Central memory CD4-positive, alpha-beta T cell (primary cell): ENCODE measurements around the gene EBF3.

ENCODE experiments used
- DNase-seq: peaks from one replicate; pipeline ENCODE4 v3.0.0; 2022
- total RNA-seq, 3 experiments: gene quantifications; one replicate each; lab custom pipeline; 2026; lab: John Stamatoyannopoulos, UW

Gene EBF3
- 0 to 0.39 (median 0) reads per million in 3 experiments for total RNA-seq

GRCh38 chr10:129963641-129964501, at the start of gene EBF3:
TSS of gene EBF3 (minus strand) at chr10:129964274. CDS start at chr10:129963768, 506 bp downstream.
- DNase-seq, result peak; percentile 33

- no peak for DNase-seq
Measured at GRCh38 chr10:130013335-130014262, 49.5 kb upstream of the EBF3 start.

GRCh38 chr10:130012129-130012528, 48.1 kb upstream of the EBF3 start:
- DNase-seq, result no peak

- DNase-seq, result no peak
Measured at GRCh38 chr10:130010653-130011052, 46.6 kb upstream of the EBF3 start.

GRCh38 chr10:130009228-130009627, 45.2 kb upstream of the EBF3 start:
- DNase-seq, result no peak

- no peak for DNase-seq
Measured at GRCh38 chr10:130003787-130004613, 39.9 kb upstream of the EBF3 start.

- no peak for DNase-seq
Measured at GRCh38 chr10:130003166-130003565, 39.1 kb upstream of the EBF3 start.

- DNase-seq, result no peak
Measured at GRCh38 chr10:130002606-130003005, 38.5 kb upstream of the EBF3 start.

GRCh38 chr10:130000918-130001317, 36.8 kb upstream of the EBF3 start:
- DNase-seq, result no peak

- no peak for DNase-seq
Measured at GRCh38 chr10:129999140-129999539, 35.1 kb upstream of the EBF3 start.

GRCh38 chr10:129993621-129994020, 29.5 kb upstream of the EBF3 start:
- DNase-seq, result no peak

- no peak for DNase-seq
Measured at GRCh38 chr10:129992356-129992755, 28.3 kb upstream of the EBF3 start.

GRCh38 chr10:129982825-129983224, 18.8 kb upstream of the EBF3 start:
- DNase-seq, result no peak

- DNase-seq, result no peak
Measured at GRCh38 chr10:129978980-129979379, 14.9 kb upstream of the EBF3 start.

- no peak for DNase-seq
Measured at GRCh38 chr10:129978322-129978721, 14.2 kb upstream of the EBF3 start.

GRCh38 chr10:129977794-129978193, 13.7 kb upstream of the EBF3 start:
- no peak for DNase-seq

GRCh38 chr10:129973674-129974059, 9.6 kb upstream of the EBF3 start:
- no peak for DNase-seq

GRCh38 chr10:129972966-129973673, 9.0 kb upstream of the EBF3 start:
- no peak for DNase-seq

- no peak for DNase-seq
Measured at GRCh38 chr10:129972145-129972965, 8.3 kb upstream of the EBF3 start.

- no peak for DNase-seq
Measured at GRCh38 chr10:129971381-129972144, 7.5 kb upstream of the EBF3 start.
